T-helper 2 cell treated with Interferon-gamma antibody and Interleukin-4, amounts not matched to agents 5 μg/mL and 100 μg/mL, for 36 hours (primary cell): ENCODE measurements around the gene DCAKD.

Experiments used
- DNase-seq: peaks from one replicate; pipeline ENCODE4 v3.0.0; 2021; ENCODE audit warnings: low spot score
- H3K27ac Mint-ChIP-seq: one replicate; pipeline ENCODE4 v1.8.0; 2021; ENCODE audit warnings: mild to moderate bottlenecking, mixed read lengths
- H3K27me3 Mint-ChIP-seq: one replicate; pipeline ENCODE4 v1.8.0; 2021; ENCODE audit warnings: low read depth, mixed read lengths
- H3K36me3 Mint-ChIP-seq: one replicate; pipeline ENCODE4 v1.8.0; 2021; ENCODE audit warnings: low read depth, mixed read lengths
- H3K4me1 Mint-ChIP-seq: one replicate; pipeline ENCODE4 v1.8.0; 2021; ENCODE audit warnings: low read depth, mixed read lengths
- H3K4me3 Mint-ChIP-seq: one replicate; pipeline ENCODE4 v1.8.0; 2022; ENCODE audit warnings: mild to moderate bottlenecking, moderate library complexity, mixed read lengths
- H3K9me3 Mint-ChIP-seq: one replicate; pipeline ENCODE4 v1.8.0; 2021; ENCODE audit warnings: mixed read lengths

DCAKD gene

DNA sequence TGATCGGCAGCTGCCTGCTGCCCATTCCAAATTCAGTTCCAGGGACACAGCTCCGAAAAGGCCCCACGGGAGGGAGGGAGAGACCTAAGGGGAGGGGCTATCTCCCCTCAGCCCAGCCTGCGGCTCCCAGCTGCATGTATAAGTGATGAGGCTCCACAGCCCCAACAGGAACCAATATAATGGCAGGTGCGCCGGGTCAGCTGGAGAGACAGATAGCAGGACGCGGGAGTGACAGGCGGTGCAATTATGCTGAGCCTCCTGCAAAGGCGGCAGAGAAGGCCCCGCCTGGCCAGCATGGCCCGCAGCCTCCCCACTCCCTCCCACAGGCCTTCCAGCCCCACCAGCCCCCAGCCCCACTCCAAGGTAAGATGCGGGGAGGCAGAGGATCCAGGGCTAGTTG, 75.2 kb downstream of the DCAKD start:
- no peak overlapping the region for H3K27ac Mint-ChIP-seq
- H3K9me3 Mint-ChIP-seq = no peaks in the 10 kb centered on the region
- no peak for DNase-seq
- no peak overlapping the region for H3K4me3 Mint-ChIP-seq
- peaks cover 39% of the 10 kb centered on the region for H3K27me3 Mint-ChIP-seq
- H3K4me1 Mint-ChIP-seq = peaks cover 6% of the 10 kb centered on the region
- no peaks in the 10 kb centered on the region for H3K36me3 Mint-ChIP-seq
